ENCODE data around the gene C19orf38.

The C19orf38 gene

DNA sequence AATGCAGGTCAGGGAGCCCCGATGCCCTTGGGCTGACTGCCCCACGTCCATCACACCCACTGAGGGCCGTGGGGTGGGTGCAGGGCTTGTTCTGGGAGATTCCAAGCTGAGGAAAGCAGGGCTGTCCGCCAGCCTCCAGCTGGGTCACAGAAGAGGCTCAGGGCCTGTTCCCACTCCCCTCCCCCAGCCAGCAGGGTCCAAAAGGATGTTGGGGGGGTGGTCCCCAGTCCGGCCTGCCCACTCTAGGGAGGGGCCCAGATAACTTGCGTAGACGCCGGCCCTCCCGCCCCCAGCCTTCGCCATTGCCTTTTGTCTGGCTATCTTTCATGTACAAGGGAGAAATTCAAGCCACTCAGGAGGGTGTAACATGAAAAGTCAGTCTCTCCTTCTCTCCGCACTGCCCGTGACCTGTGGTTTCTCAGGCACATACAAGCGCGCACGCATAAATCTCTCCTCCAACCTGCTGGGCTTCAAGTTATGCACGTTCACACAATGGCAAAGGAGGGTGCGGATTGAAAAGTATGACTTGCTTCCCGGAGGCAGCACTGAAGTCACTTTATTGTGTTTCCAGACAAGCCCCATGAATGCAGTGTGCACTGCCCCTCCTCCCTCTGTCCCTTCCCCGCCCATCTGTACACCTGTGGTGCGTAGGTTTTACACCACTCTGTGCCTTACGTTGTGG lies 43.3 kb downstream of the C19orf38 start:
- no peaks in the 10 kb centered on the region for H3K36me3 ChIP-seq
- no peak overlapping the region for H3K4me3 ChIP-seq (ENCODE audit: low read depth, low read length)
- TF ChIP-seq, protein P1, sequence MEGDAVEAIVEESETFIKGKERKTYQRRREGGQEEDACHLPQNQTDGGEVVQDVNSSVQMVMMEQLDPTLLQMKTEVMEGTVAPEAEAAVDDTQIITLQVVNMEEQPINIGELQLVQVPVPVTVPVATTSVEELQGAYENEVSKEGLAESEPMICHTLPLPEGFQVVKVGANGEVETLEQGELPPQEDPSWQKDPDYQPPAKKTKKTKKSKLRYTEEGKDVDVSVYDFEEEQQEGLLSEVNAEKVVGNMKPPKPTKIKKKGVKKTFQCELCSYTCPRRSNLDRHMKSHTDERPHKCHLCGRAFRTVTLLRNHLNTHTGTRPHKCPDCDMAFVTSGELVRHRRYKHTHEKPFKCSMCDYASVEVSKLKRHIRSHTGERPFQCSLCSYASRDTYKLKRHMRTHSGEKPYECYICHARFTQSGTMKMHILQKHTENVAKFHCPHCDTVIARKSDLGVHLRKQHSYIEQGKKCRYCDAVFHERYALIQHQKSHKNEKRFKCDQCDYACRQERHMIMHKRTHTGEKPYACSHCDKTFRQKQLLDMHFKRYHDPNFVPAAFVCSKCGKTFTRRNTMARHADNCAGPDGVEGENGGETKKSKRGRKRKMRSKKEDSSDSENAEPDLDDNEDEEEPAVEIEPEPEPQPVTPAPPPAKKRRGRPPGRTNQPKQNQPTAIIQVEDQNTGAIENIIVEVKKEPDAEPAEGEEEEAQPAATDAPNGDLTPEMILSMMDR (IDR thresholded peaks at IDR 0.05; ENCODE audit: low read depth, low read length) = no peak

DNA sequence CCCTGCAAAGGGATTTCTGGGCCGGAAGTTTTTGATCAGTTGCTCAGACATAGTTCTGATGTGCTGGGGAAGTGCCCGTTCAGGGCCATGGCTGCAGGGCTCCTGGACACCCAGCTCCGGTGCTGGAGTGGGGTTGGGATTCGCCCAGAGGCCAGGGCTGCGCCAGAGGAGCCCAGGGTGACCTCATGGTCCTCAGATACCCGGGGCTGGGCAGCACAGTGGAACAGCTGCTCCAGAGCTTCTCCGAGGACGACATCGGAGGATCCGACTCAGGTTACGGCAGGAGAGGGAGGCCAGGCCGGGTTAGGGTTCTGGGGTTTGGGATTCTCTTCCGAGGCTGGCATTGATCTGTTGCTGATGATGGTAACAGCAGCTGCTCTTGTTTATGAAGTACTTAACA lies 44.0 kb downstream of the C19orf38 start:
- TF ChIP-seq, protein P1 (IDR thresholded peaks at IDR 0.05; ENCODE audit: low read depth, low read length) = no peak
- Histone ChIP-seq H3K4me3 (ENCODE audit: low read depth, low read length) (no peak overlapping the region), H3K4me1 (no peaks in the 10 kb centered on the region), H3K36me3 (no peaks in the 10 kb centered on the region), H3K27me3 (no peaks in the 10 kb centered on the region), H3K9me3 (no peaks in the 10 kb centered on the region)
- no peak for DNase-seq

More for the DNA sequence above, 43.3 kb downstream of the C19orf38 start:
- no peak for DNase-seq
- Histone ChIP-seq H3K27me3 (no peaks in the 10 kb centered on the region), H3K4me1 (no peaks in the 10 kb centered on the region), H3K9me3 (no peaks in the 10 kb centered on the region)

DNA sequence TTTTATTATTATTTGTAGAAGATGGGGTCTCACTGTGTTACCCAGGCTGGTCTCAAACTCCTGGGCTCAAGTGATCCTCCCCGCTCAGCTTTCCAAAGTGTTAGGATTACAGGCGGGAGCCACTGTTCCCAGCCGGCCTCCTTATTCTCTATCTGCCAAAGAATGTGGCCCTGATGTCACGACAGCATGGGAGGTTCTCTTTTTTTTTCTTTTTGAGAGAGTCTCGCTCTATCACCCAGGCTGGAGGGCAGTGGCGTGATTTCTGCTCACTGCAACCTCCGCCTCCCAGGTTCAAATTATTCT lies 46.6 kb downstream of the C19orf38 start:
- Histone ChIP-seq H3K9me3 (no peaks in the 10 kb centered on the region), H3K4me3 (ENCODE audit: low read depth, low read length) (no peak overlapping the region), H3K36me3 (no peaks in the 10 kb centered on the region), H3K27me3 (no peaks in the 10 kb centered on the region), H3K4me1 (peaks cover 8% of the 10 kb centered on the region)
- TF ChIP-seq, protein P1 (IDR thresholded peaks at IDR 0.05; ENCODE audit: low read depth, low read length) = no peak
- no peak for DNase-seq

DNA sequence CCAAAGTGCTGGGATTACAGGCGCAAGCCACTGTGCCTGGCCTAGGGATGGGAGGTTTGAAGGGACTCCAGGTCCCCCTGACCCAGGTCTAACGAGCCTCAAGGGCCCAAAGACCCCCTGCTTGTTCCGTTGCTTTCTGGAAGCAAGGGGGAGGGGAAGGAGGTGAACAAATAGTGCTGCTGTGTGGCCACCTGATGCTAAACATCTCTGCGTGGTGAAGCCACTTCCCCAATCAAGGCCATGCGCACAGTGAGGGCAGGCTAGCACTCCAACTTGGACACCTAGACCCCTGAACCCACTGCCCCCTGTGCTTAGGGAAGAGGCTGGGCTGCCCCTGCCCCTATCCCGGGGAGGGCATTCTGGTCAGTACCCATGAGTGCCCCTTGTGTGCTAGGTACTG lies 47.1 kb downstream of the C19orf38 start:
- Histone ChIP-seq H3K27me3 (no peaks in the 10 kb centered on the region), H3K4me1 (peaks cover 8% of the 10 kb centered on the region), H3K9me3 (no peaks in the 10 kb centered on the region), H3K4me3 (ENCODE audit: low read depth, low read length) (no peak overlapping the region), H3K36me3 (no peaks in the 10 kb centered on the region)
- DNase-seq = no peak
- TF ChIP-seq, protein P1 (IDR thresholded peaks at IDR 0.05; ENCODE audit: low read depth, low read length) = no peak

DNA sequence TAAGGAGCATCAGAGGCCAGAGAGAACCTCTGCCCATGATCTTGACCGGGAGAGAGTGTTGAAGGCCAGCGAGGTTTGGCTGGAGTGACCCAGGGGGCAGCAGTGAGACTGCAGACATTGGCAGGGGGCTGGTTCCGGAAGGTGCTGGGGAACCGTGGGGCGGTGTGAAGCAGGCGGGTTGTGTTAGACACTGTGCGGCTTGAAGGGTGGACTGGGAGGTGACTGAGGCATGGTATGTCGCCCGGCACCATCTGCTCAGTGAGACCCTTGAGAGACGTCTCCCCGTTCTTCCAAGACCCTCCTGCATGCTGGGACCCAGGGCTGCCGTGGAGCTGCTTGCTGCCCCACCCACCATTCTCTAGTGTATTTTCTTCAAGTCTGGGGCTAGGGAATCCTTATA lies 47.7 kb downstream of the C19orf38 start:
- no peak overlapping the region for H3K4me3 ChIP-seq (ENCODE audit: low read depth, low read length)
- no peaks in the 10 kb centered on the region for H3K36me3 ChIP-seq
- H3K4me1 ChIP-seq = peaks cover 8% of the 10 kb centered on the region
- H3K27me3 ChIP-seq = no peaks in the 10 kb centered on the region
- no peaks in the 10 kb centered on the region for H3K9me3 ChIP-seq
- TF ChIP-seq, protein P1 (IDR thresholded peaks at IDR 0.05; ENCODE audit: low read depth, low read length) = peak; percentile 27; the same call in 1 of the 2 replicates
- no peak for DNase-seq

DNA sequence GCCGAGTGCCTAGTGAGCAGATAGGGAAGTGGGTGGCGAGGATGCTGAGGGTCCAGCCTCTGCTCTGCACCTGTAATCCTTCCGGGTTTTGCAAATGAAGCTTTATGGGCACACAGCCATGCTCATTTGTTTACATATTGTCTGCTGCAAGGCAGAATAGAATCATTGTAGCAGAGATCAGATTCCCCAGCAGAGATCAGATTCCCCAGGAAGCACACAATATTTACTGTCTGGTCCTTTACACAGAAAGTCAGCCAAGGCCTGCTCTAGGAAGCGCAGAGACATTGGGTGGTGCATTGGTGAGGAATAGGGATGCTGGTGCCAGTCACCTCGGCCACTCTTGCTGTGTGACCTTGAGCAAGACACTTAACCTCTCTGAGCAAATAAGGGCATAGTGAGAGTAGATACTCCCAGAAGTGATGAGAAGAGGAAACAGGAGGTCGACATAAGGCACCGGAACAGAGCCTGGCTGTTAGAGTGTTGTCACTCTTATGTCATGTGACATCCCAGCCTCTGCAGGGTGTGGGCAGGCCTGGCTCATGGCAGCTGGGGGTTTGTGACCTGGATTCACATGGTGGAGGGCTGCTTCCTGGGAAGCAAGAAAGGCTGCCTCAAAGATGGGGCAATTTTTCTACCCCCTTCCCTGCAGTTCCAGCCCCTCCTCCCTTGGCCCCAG lies 48.8 kb downstream of the C19orf38 start:
- H3K27me3 ChIP-seq = no peaks in the 10 kb centered on the region
- TF ChIP-seq, protein P1 (IDR thresholded peaks at IDR 0.05; ENCODE audit: low read depth, low read length) = no peak
- H3K9me3 ChIP-seq = no peaks in the 10 kb centered on the region
- H3K36me3 ChIP-seq = no peaks in the 10 kb centered on the region
- no peak overlapping the region for H3K4me3 ChIP-seq (ENCODE audit: low read depth, low read length)
- DNase-seq = no peak
- peaks cover 8% of the 10 kb centered on the region for H3K4me1 ChIP-seq
